ENCODE data around the gene THTPA. TPM values are rescaled to one million over a fixed set of nuclear protein-coding genes. Genes with fewer than 3 reads are reported as not detected.

Gene THTPA
- total RNA-seq, 4 donors from 2014 or later: 2.8 to 10.9 (median 10.7) TPM

DNA sequence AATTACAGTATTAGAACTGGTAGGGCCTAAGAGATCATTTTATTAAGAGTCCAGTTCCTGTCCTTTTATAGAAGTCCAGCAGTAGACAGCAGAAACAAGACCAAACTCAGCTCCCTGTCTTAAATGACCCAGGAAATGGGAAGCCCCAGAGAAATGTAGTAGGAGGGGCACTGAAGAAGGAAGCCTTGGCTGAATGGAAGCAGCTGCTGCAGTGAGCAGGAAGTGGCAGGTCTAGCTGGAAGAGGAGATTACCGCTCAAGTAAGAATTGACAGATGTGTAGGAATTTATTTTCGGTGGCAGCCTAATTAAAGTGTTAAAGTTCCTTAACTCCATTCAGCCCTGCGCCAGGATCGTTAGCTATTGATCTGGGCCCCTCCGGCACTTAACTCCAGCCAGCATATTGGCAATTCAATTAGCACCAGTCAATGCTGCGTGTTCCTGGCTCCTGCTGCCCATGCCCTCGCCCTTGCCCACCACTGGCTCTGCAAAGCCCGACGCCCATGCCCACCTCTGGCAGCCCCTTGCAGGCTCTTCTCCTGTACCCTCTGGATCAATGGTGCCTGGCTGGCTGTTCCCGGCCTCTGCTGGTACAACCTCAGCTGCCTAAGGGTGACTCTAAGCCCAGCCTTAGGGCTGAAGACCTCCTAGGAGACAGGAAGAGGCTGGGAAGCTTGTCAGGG is 25.6 kb upstream of the THTPA start:
- no peak for DNase-seq (ENCODE audit: low spot score in 2 of 2)
- WGBS, 2 donors: 75 to 78% methylated on average over 10 of the region's 10 CpGs
- TF ChIP-seq POLR2A (IDR thresholded peaks at IDR 0.05): no peak
- TF ChIP-seq, protein P1, sequence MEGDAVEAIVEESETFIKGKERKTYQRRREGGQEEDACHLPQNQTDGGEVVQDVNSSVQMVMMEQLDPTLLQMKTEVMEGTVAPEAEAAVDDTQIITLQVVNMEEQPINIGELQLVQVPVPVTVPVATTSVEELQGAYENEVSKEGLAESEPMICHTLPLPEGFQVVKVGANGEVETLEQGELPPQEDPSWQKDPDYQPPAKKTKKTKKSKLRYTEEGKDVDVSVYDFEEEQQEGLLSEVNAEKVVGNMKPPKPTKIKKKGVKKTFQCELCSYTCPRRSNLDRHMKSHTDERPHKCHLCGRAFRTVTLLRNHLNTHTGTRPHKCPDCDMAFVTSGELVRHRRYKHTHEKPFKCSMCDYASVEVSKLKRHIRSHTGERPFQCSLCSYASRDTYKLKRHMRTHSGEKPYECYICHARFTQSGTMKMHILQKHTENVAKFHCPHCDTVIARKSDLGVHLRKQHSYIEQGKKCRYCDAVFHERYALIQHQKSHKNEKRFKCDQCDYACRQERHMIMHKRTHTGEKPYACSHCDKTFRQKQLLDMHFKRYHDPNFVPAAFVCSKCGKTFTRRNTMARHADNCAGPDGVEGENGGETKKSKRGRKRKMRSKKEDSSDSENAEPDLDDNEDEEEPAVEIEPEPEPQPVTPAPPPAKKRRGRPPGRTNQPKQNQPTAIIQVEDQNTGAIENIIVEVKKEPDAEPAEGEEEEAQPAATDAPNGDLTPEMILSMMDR (IDR thresholded peaks at IDR 0.05): no peak
- intact Hi-C loops (cut with DNase I; ENCODE audit: low total_unique reads): no loop called here
- no peak overlapping the region for H3K4me3 ChIP-seq (ENCODE audit: low read depth, poor library complexity, severe bottlenecking)

DNA sequence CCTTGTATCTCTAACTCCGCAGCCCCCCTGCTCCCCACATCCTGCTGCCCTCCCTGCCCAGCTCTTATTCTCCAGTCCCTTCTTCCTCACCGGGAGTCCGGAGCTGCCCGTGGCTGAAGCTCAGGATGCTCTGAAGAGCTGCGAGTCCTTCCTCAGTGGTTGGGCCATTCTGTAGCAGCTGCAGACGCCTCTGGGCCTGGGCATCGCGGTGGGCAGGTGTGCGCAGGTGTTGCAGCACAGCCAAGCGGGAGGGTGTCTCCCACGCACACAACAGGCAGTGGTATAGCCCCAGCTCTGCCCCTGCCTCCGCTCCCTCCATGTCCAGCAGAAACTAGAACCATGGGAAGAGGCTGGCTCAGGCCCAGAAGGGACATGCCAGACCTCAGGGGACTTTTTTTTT is 24.7 kb upstream of the THTPA start:
- TF ChIP-seq, protein P1 (IDR thresholded peaks at IDR 0.05): no peak
- TF ChIP-seq POLR2A (IDR thresholded peaks at IDR 0.05): no peak
- H3K4me3 ChIP-seq (ENCODE audit: low read depth, poor library complexity, severe bottlenecking): no peak overlapping the region
- WGBS, 2 donors: 91 to 93% methylated on average over 12 of the region's 12 CpGs
- no peak for DNase-seq (ENCODE audit: low spot score in 2 of 2)
- intact Hi-C loops (cut with DNase I; ENCODE audit: low total_unique reads): no loop called here

DNA sequence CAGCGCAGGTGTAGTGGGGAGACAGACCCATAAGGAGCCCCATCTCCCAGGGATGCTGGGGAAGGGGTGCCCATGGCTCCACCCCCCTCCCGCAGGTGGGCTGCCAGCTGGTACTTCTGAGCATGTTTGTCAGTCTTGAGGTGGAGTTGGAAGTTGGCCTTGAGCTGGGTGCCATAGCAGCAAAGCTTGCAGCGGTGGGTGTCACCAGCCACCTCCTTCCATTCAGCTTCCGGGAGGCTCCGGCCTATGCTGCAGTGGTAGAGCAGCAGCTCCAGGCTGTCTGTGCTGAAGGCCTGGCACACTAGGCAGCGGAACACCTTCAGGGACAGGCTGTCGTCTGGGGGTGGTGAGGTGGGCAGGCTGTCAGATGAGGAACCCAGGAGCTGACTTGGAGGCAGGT is 23.4 kb upstream of the THTPA start:
- DNase-seq (ENCODE audit: low spot score in 2 of 2): no peak
- TF ChIP-seq, protein P1 (IDR thresholded peaks at IDR 0.05): no peak
- intact Hi-C loops (cut with DNase I; ENCODE audit: low total_unique reads): no loop called here
- 95 to 96% methylated on average over 6 to 7 of the region's 7 CpGs for WGBS, 2 donors
- H3K4me3 ChIP-seq (ENCODE audit: low read depth, poor library complexity, severe bottlenecking): no peak overlapping the region

DNA sequence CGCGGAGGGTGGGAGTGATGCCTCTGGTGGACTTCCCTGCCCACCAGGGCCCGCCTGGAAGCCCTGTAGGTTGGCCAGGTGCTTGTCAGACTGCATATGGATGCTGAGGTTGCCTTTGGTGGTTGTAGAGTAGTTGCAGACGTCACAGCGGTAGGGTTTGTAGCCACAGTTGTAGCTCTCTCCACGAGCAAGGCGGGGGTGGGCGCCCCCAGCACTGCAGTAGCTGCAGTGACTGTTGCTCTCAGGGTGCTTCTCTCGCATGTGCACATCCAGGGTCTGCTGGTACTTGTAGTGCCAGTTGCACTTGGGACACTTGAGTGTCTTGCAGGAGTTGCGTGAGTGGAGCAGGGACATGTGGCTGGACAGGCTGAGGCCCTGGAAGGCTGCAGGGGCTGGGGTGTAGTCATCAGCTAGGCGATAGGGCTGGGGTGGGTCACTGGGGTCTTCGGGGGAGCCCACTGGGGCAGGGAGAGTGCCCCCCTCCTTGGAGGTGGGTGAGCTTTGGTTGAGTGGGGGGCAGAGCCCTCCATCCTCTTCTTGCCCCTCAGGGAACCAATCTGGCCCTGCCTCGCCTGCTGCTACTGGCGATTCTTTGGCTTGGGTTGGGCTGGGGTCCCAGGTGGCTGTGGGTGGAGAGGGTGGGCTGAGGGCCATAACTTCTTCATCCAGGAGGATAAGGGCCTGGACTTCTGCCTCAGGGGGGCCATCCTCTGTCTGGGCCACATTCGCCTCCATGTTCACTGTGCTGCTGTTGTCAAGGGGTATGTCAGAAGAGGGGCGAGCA is 22.2 kb upstream of the THTPA start:
- WGBS, 2 donors: 94 to 99% methylated on average over 8 to 16 of the region's 16 CpGs

DNA sequence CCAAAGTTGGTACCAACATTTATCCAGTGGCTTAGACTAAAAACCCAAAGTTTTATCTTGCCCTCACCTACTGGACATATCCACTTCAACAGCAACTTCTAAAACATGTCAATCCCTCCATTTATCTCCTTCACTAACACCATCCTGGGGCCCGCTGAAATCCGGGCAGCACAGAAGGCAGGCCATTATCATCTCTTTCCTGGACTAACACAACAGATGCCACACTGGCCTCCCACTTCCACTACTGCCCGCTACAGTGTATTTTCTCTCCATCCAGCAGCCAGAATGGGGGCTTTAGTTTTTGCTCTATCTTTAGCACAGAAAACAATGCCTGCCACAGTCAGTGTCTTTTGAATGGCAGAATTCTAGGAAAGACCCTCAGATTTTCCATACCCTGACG is 20.1 kb upstream of the THTPA start:
- WGBS, 2 donors: 83 to 90% methylated on average over 4 of the region's 4 CpGs
- intact Hi-C loops (cut with DNase I; ENCODE audit: low total_unique reads): no loop called here
- TF ChIP-seq POLR2A (IDR thresholded peaks at IDR 0.05): no peak
- TF ChIP-seq, protein P1 (IDR thresholded peaks at IDR 0.05): no peak
- DNase-seq (ENCODE audit: low spot score in 2 of 2): no peak
- H3K4me3 ChIP-seq (ENCODE audit: low read depth, poor library complexity, severe bottlenecking): no peak overlapping the region

More for the DNA sequence above, 22.2 kb upstream of the THTPA start:
- TF ChIP-seq, protein P1 (IDR thresholded peaks at IDR 0.05): no peak
- TF ChIP-seq POLR2A (IDR thresholded peaks at IDR 0.05): no peak
- no peak for DNase-seq (ENCODE audit: low spot score in 2 of 2)
- H3K4me3 ChIP-seq (ENCODE audit: low read depth, poor library complexity, severe bottlenecking): no peak overlapping the region
- intact Hi-C loops (cut with DNase I; ENCODE audit: low total_unique reads): no loop called here
